ENCODE measurements around the gene RAB31.

Gene RAB31

GRCh38 chr18:9756271-9756932 lies 48.3 kb downstream of the RAB31 start:
- Histone ChIP-seq H3K9ac (ENCODE audit: low read depth, low read length) (no peak overlapping the region), H3K4me2 (ENCODE audit: low read length) (no peak overlapping the region), H3K36me3 (ENCODE audit: insufficient read depth, low read length) (no peaks in the 10 kb centered on the region), H3K4me3 (ENCODE audit: low read length) (no peak overlapping the region), H3K4me1 (ENCODE audit: control insufficient read depth, insufficient read depth, low read length) (peaks cover 8% of the 10 kb centered on the region), H3K9me3 (replicated peaks; ENCODE audit: low read length) (no peaks in the 10 kb centered on the region), H3K27me3 (ENCODE audit: control insufficient read depth, insufficient read depth, low read length) (no peaks in the 10 kb centered on the region)

- H3K4me1 ChIP-seq (ENCODE audit: control insufficient read depth, insufficient read depth, low read length): peaks cover 8% of the 10 kb centered on the region
- H3K4me2 ChIP-seq (ENCODE audit: low read length): no peak overlapping the region
- no peaks in the 10 kb centered on the region for H3K9me3 ChIP-seq (replicated peaks; ENCODE audit: low read length)
- H3K4me3 ChIP-seq (ENCODE audit: low read length): no peak overlapping the region
- no peaks in the 10 kb centered on the region for H3K36me3 ChIP-seq (ENCODE audit: insufficient read depth, low read length)
- no peak overlapping the region for H3K9ac ChIP-seq (ENCODE audit: low read depth, low read length)
- no peaks in the 10 kb centered on the region for H3K27me3 ChIP-seq (ENCODE audit: control insufficient read depth, insufficient read depth, low read length)
Observed at GRCh38 chr18:9756933-9757470, 48.9 kb downstream of the RAB31 start.

GRCh38 chr18:9757827-9758621 lies 49.9 kb downstream of the RAB31 start:
- peak overlapping the region; percentile 18 for H3K4me2 ChIP-seq (ENCODE audit: low read length)
- no peak overlapping the region for H3K9ac ChIP-seq (ENCODE audit: low read depth, low read length)
- H3K4me1 ChIP-seq (ENCODE audit: control insufficient read depth, insufficient read depth, low read length): peaks cover 8% of the 10 kb centered on the region
- no peaks in the 10 kb centered on the region for H3K27me3 ChIP-seq (ENCODE audit: control insufficient read depth, insufficient read depth, low read length)
- no peaks in the 10 kb centered on the region for H3K36me3 ChIP-seq (ENCODE audit: insufficient read depth, low read length)
- H3K9me3 ChIP-seq (replicated peaks; ENCODE audit: low read length): no peaks in the 10 kb centered on the region
- H3K4me3 ChIP-seq (ENCODE audit: low read length): no peak overlapping the region

- no peaks in the 10 kb centered on the region for H3K36me3 ChIP-seq (ENCODE audit: insufficient read depth, low read length)
- no peak overlapping the region for H3K4me3 ChIP-seq (ENCODE audit: low read length)
- H3K4me2 ChIP-seq (ENCODE audit: low read length): peak overlapping the region; percentile 18
- peaks cover 8% of the 10 kb centered on the region for H3K4me1 ChIP-seq (ENCODE audit: control insufficient read depth, insufficient read depth, low read length)
- H3K9me3 ChIP-seq (replicated peaks; ENCODE audit: low read length): no peaks in the 10 kb centered on the region
- no peak overlapping the region for H3K9ac ChIP-seq (ENCODE audit: low read depth, low read length)
- H3K27me3 ChIP-seq (ENCODE audit: control insufficient read depth, insufficient read depth, low read length): no peaks in the 10 kb centered on the region
Observed at GRCh38 chr18:9758624-9759075, 50.5 kb downstream of the RAB31 start.

- Histone ChIP-seq H3K9ac (ENCODE audit: low read depth, low read length) (no peak overlapping the region), H3K4me3 (ENCODE audit: low read length) (no peak overlapping the region), H3K36me3 (ENCODE audit: insufficient read depth, low read length) (no peaks in the 10 kb centered on the region), H3K4me2 (ENCODE audit: low read length) (no peak overlapping the region), H3K9me3 (replicated peaks; ENCODE audit: low read length) (no peaks in the 10 kb centered on the region), H3K27me3 (ENCODE audit: control insufficient read depth, insufficient read depth, low read length) (no peaks in the 10 kb centered on the region), H3K4me1 (ENCODE audit: control insufficient read depth, insufficient read depth, low read length) (peaks cover 8% of the 10 kb centered on the region)
Observed at GRCh38 chr18:9760641-9761040, 52.5 kb downstream of the RAB31 start.

GRCh38 chr18:9762526-9762925 lies 54.4 kb downstream of the RAB31 start:
- no peaks in the 10 kb centered on the region for H3K9me3 ChIP-seq (replicated peaks; ENCODE audit: low read length)
- no peaks in the 10 kb centered on the region for H3K36me3 ChIP-seq (ENCODE audit: insufficient read depth, low read length)
- no peaks in the 10 kb centered on the region for H3K27me3 ChIP-seq (ENCODE audit: control insufficient read depth, insufficient read depth, low read length)
- no peak overlapping the region for H3K9ac ChIP-seq (ENCODE audit: low read depth, low read length)
- H3K4me1 ChIP-seq (ENCODE audit: control insufficient read depth, insufficient read depth, low read length): peaks cover 8% of the 10 kb centered on the region
- H3K4me2 ChIP-seq (ENCODE audit: low read length): no peak overlapping the region
- H3K4me3 ChIP-seq (ENCODE audit: low read length): no peak overlapping the region

GRCh38 chr18:9763157-9763556 lies 55.1 kb downstream of the RAB31 start:
- Histone ChIP-seq H3K9ac (ENCODE audit: low read depth, low read length) (no peak overlapping the region), H3K9me3 (replicated peaks; ENCODE audit: low read length) (no peaks in the 10 kb centered on the region), H3K36me3 (ENCODE audit: insufficient read depth, low read length) (no peaks in the 10 kb centered on the region), H3K4me3 (ENCODE audit: low read length) (no peak overlapping the region), H3K27me3 (ENCODE audit: control insufficient read depth, insufficient read depth, low read length) (no peaks in the 10 kb centered on the region), H3K4me2 (ENCODE audit: low read length) (no peak overlapping the region), H3K4me1 (ENCODE audit: control insufficient read depth, insufficient read depth, low read length) (peaks cover 5% of the 10 kb centered on the region)

GRCh38 chr18:9764011-9764481 lies 55.9 kb downstream of the RAB31 start:
- Histone ChIP-seq H3K9me3 (replicated peaks; ENCODE audit: low read length) (no peaks in the 10 kb centered on the region), H3K4me1 (ENCODE audit: control insufficient read depth, insufficient read depth, low read length) (no peaks in the 10 kb centered on the region), H3K4me2 (ENCODE audit: low read length) (no peak overlapping the region), H3K9ac (ENCODE audit: low read depth, low read length) (no peak overlapping the region), H3K36me3 (ENCODE audit: insufficient read depth, low read length) (no peaks in the 10 kb centered on the region), H3K27me3 (ENCODE audit: control insufficient read depth, insufficient read depth, low read length) (no peaks in the 10 kb centered on the region), H3K4me3 (ENCODE audit: low read length) (no peak overlapping the region)

GRCh38 chr18:9765501-9765900 lies 57.4 kb downstream of the RAB31 start:
- H3K4me1 ChIP-seq (ENCODE audit: control insufficient read depth, insufficient read depth, low read length): no peaks in the 10 kb centered on the region
- H3K27me3 ChIP-seq (ENCODE audit: control insufficient read depth, insufficient read depth, low read length): no peaks in the 10 kb centered on the region
- H3K4me3 ChIP-seq (ENCODE audit: low read length): no peak overlapping the region
- no peaks in the 10 kb centered on the region for H3K36me3 ChIP-seq (ENCODE audit: insufficient read depth, low read length)
- no peak overlapping the region for H3K4me2 ChIP-seq (ENCODE audit: low read length)
- no peak overlapping the region for H3K9ac ChIP-seq (ENCODE audit: low read depth, low read length)
- H3K9me3 ChIP-seq (replicated peaks; ENCODE audit: low read length): no peaks in the 10 kb centered on the region

- Histone ChIP-seq H3K27me3 (ENCODE audit: control insufficient read depth, insufficient read depth, low read length) (no peaks in the 10 kb centered on the region), H3K4me2 (ENCODE audit: low read length) (no peak overlapping the region), H3K9ac (ENCODE audit: low read depth, low read length) (no peak overlapping the region), H3K9me3 (replicated peaks; ENCODE audit: low read length) (no peaks in the 10 kb centered on the region), H3K36me3 (ENCODE audit: insufficient read depth, low read length) (no peaks in the 10 kb centered on the region), H3K4me1 (ENCODE audit: control insufficient read depth, insufficient read depth, low read length) (peaks cover under 1% of the 10 kb centered on the region), H3K4me3 (ENCODE audit: low read length) (no peak overlapping the region)
Observed at GRCh38 chr18:9766076-9766481, 58.0 kb downstream of the RAB31 start.

- peaks cover 4% of the 10 kb centered on the region for H3K4me1 ChIP-seq (ENCODE audit: control insufficient read depth, insufficient read depth, low read length)
- no peaks in the 10 kb centered on the region for H3K27me3 ChIP-seq (ENCODE audit: control insufficient read depth, insufficient read depth, low read length)
- H3K36me3 ChIP-seq (ENCODE audit: insufficient read depth, low read length): no peaks in the 10 kb centered on the region
- H3K4me2 ChIP-seq (ENCODE audit: low read length): no peak overlapping the region
- H3K9ac ChIP-seq (ENCODE audit: low read depth, low read length): no peak overlapping the region
- no peak overlapping the region for H3K4me3 ChIP-seq (ENCODE audit: low read length)
- H3K9me3 ChIP-seq (replicated peaks; ENCODE audit: low read length): no peaks in the 10 kb centered on the region
Observed at GRCh38 chr18:9766740-9767139, 58.6 kb downstream of the RAB31 start.
